Keratinocyte (primary cell): Measurements from ENCODE around the gene TMEM242. TPM values are rescaled to one million over a fixed set of nuclear protein-coding genes. Genes with fewer than 3 reads are reported as not detected.
A peak's percentile ranks its signal among the peaks of the same experiment; 100 is the strongest.

ENCODE experiments used
- DNase-seq: peaks from one replicate; pipeline ENCODE4 v3.0.0-alpha.2; 2011; ENCODE audit warnings: low read depth, missing footprints, low spot score
- FAIRE-seq: peaks from 2 replicates; lab custom pipeline; 2011; peaks lifted over from hg19 to GRCh38; lab: Jason Lieb, UNC
- H2AFZ ChIP-seq: 2 replicates; pipeline ENCODE4 v1.6.0; 2012; ENCODE audit warnings: low read length, control low read depth, inconsistent platforms; ENCODE audit not compliant: control insufficient read depth
- H3K27ac ChIP-seq: 2 replicates; pipeline ENCODE4 v1.5.1; 2011; ENCODE audit warnings: low read length; ENCODE audit not compliant: control insufficient read depth, insufficient read depth
- H3K27me3 ChIP-seq: 3 replicates; pipeline ENCODE4 v1.6.0; 2011; ENCODE audit warnings: low read length; ENCODE audit not compliant: control insufficient read depth, insufficient read depth; ENCODE audit errors: extremely low read depth
- H3K36me3 ChIP-seq, 2 experiments: 2 replicates in 1 of 2; 3 replicates in 1 of 2; pipeline ENCODE4 v1.5.1; 2011; ENCODE audit warnings: low read length in 2 of 2, mild to moderate bottlenecking in 1 of 2; ENCODE audit not compliant: control insufficient read depth in 2 of 2, insufficient read depth in 2 of 2; ENCODE audit errors: extremely low read depth in 1 of 2
- H3K4me1 ChIP-seq: 3 replicates; pipeline ENCODE4 v1.5.1; 2011; ENCODE audit warnings: low read length; ENCODE audit not compliant: control insufficient read depth, insufficient read depth; ENCODE audit errors: extremely low read depth
- H3K4me2 ChIP-seq: 3 replicates; pipeline ENCODE4 v1.6.0; 2011; ENCODE audit warnings: low read depth, low read length; ENCODE audit not compliant: control insufficient read depth, insufficient read depth; ENCODE audit errors: extremely low read depth
- H3K4me3 ChIP-seq, 3 experiments: fragments of 200-600 bp in 1 of 3; sonication (generic) in 1 of 3; 2 replicates in 2 of 3; 3 replicates in 1 of 3; pipeline ENCODE4 v1.5.1; 2011 to 2016; ENCODE audit warnings: low read length in 3 of 3, mild to moderate bottlenecking in 3 of 3, control low read depth in 2 of 3, inconsistent platforms in 1 of 3, low read depth in 1 of 3, mixed read lengths in 1 of 3, mixed run types in 1 of 3, moderate library complexity in 1 of 3; ENCODE audit not compliant: control insufficient read depth in 2 of 3, insufficient read depth in 2 of 3; ENCODE audit errors: extremely low read depth in 1 of 3
- H3K79me2 ChIP-seq: 2 replicates; pipeline ENCODE4 v1.6.0; 2012; ENCODE audit warnings: low read length; ENCODE audit not compliant: control insufficient read depth, insufficient read depth
- H3K9ac ChIP-seq: 3 replicates; pipeline ENCODE4 v1.6.0; 2011; ENCODE audit warnings: low read length; ENCODE audit not compliant: control insufficient read depth, insufficient read depth; ENCODE audit errors: extremely low read depth
- H3K9me1 ChIP-seq: 3 replicates; pipeline ENCODE4 v1.6.0; 2011; ENCODE audit warnings: low read length; ENCODE audit not compliant: control insufficient read depth, insufficient read depth; ENCODE audit errors: extremely low read depth
- H3K9me3 ChIP-seq: 2 replicates; pipeline ENCODE4 v1.5.1; 2012; ENCODE audit warnings: low read depth, low read length; ENCODE audit not compliant: control insufficient read depth
- H4K20me1 ChIP-seq: 3 replicates; pipeline ENCODE4 v1.6.0; 2011; ENCODE audit warnings: low read length; ENCODE audit not compliant: control insufficient read depth, insufficient read depth; ENCODE audit errors: extremely low read depth
- CTCF ChIP-seq, 3 experiments: IDR thresholded peaks in 1 of 3; conservative IDR thresholded peaks in 1 of 3; optimal IDR thresholded peaks in 1 of 3; 2 replicates in 2 of 3; 3 replicates in 1 of 3; pipeline versions ENCODE3 to v1.5.1; 2011; ENCODE audit warnings: low read length in 3 of 3, mild to moderate bottlenecking in 3 of 3, moderate library complexity in 2 of 3, control low read depth in 1 of 3, inconsistent platforms in 1 of 3; ENCODE audit not compliant: insufficient read depth in 2 of 3; ENCODE audit errors: extremely low read depth in 1 of 3
- EZH2 ChIP-seq: IDR thresholded peaks from one replicate; pipeline ENCODE4 v1.6.1; 2012; ENCODE audit warnings: inconsistent platforms, mild to moderate bottlenecking, low read length, moderate library complexity
- dilution Hi-C: fragments of 300-500 bp; cut with MboI; formaldehyde crosslinking; loops from one replicate; pipeline ENCODE4 v1.7.0; 2020; ENCODE audit warnings: low sequenced_read_pairs; ENCODE audit not compliant: extremely low pct_ligation_motif_present
- polyA minus RNA-seq, 3 experiments: library from RNA; depleted of rRNA, polyadenylated mRNA; stranded (reverse); fragments of >200 nt; gene quantifications; 1 replicate in 1 of 3; 2 replicates in 1 of 3; 3 replicates in 1 of 3; pipeline ENCODE4 v1.2.3, GENCODE V29; 2011
- polyA plus RNA-seq, 5 experiments: library from polyadenylated mRNA; depleted of rRNA in 3 of 5; stranded (reverse) in 3 of 5; stranded (forward) in 1 of 5; unstranded in 1 of 5; fragments of >200 nt; gene quantifications; 1 replicate in 1 of 5; 2 replicates in 3 of 5; 3 replicates in 1 of 5; pipeline versions ENCODE4 v1.2.1 to v1.2.3, GENCODE V29; 2011 to 2012; ENCODE audit warnings: missing spikeins in 2 of 5, low read depth in 1 of 5, low replicate concordance in 1 of 5

The TMEM242 gene
- polyA plus RNA-seq (8.1 to 11.0 TPM (median 9.3 TPM) in 3 replicates), polyA minus RNA-seq (0.69 to 3.6 TPM (median 2.1 TPM) in 3 replicates)
- polyA plus RNA-seq (2011; ENCODE audit: low read depth) = 6.9 TPM
- polyA plus RNA-seq (2011; cell fraction: cytosol; rRNA removed) = 7.6 and 11.3 TPM in 2 replicates
- polyA plus RNA-seq (2011; cell fraction: nucleus; rRNA removed) = 9.7 and 10.8 TPM in 2 replicates
- polyA plus RNA-seq (2012; ENCODE audit: low replicate concordance) = 8.4 and 10.3 TPM in 2 replicates
- 3.8 TPM for polyA minus RNA-seq (2011; cell fraction: cytosol; rRNA and poly(A)+ RNA removed)
- 3.0 and 8.1 TPM in 2 replicates for polyA minus RNA-seq (2011; cell fraction: nucleus; rRNA and poly(A)+ RNA removed)

- peaks cover 7% of the 10 kb centered on the region for H3K79me2 ChIP-seq
- no peaks in the 10 kb centered on the region for H3K9me3 ChIP-seq
- no peaks in the 10 kb centered on the region for H4K20me1 ChIP-seq
- H3K4me3 ChIP-seq = peak within 1 kb of the TSS; percentile 67 to 80 (median 77)
- no peak for TF ChIP-seq EZH2
- peak in 1 of 3 experiments; percentile 43 for TF ChIP-seq CTCF (optimal IDR thresholded peaks at IDR 0.05 in 1 of 3, IDR thresholded peaks at IDR 0.05 in 1 of 3, conservative IDR thresholded peaks at IDR 0.05 in 1 of 3; ENCODE audit: extremely low read depth in 1 of 3, insufficient read depth in 2 of 3, low read length in 3 of 3)
- DNase-seq (no peak), FAIRE-seq (no peak)
- peak within 1 kb of the TSS; percentile 76 for H3K27ac ChIP-seq
- H3K36me3 ChIP-seq = peaks cover 3% of the 10 kb centered on the region in 2 experiments
- H2AFZ ChIP-seq = peak within 1 kb of the TSS; percentile 90
- no peaks in the 10 kb centered on the region for H3K27me3 ChIP-seq
- dilution Hi-C loops = no loop called here
- peak within 1 kb of the TSS; percentile 95 for H3K4me2 ChIP-seq
- peak within 1 kb of the TSS; percentile 92 for H3K9ac ChIP-seq
- H3K4me1 ChIP-seq = peaks cover 35% of the 10 kb centered on the region
- H3K9me1 ChIP-seq = no peaks in the 10 kb centered on the region
Observed at GRCh38 chr6:157323255-157323965, at the start of gene TMEM242. TMEM242 (minus strand) TSS chr6:157323519; CDS start chr6:157323499, 20 bp downstream.

- no peaks in the 10 kb centered on the region for H3K9me1 ChIP-seq
- no peak overlapping the region for H3K27ac ChIP-seq
- no peak overlapping the region for H3K9ac ChIP-seq
- no peak overlapping the region for H3K4me2 ChIP-seq
- no peaks in the 10 kb centered on the region for H3K79me2 ChIP-seq
- no peak overlapping the region for H3K4me3 ChIP-seq
- H3K4me1 ChIP-seq = no peaks in the 10 kb centered on the region
- no peaks in the 10 kb centered on the region for H3K9me3 ChIP-seq
- no peaks in the 10 kb centered on the region for H4K20me1 ChIP-seq
- no peak for TF ChIP-seq EZH2
- TF ChIP-seq CTCF (optimal IDR thresholded peaks at IDR 0.05 in 1 of 3, IDR thresholded peaks at IDR 0.05 in 1 of 3, conservative IDR thresholded peaks at IDR 0.05 in 1 of 3; ENCODE audit: extremely low read depth in 1 of 3, insufficient read depth in 2 of 3, low read length in 3 of 3) = no peak
- DNase-seq = no peak
- no peaks in the 10 kb centered on the region for H3K27me3 ChIP-seq
- dilution Hi-C loops = no loop called here
- H3K36me3 ChIP-seq = no peaks in the 10 kb centered on the region
- FAIRE-seq = no peak
- H2AFZ ChIP-seq = no peak overlapping the region
Observed at GRCh38 chr6:157372501-157373280, 49.4 kb upstream of the TMEM242 start.
